SU-DHL-6 (cell line): Measurements from ENCODE around the gene TWIST2.

Experiments
- H2AFZ ChIP-seq: fragments of 200-600 bp; sonication (generic); 2 replicates; pipeline ENCODE4 v1.6.1; 2014; ENCODE audit warnings: low read depth, mild to moderate bottlenecking, moderate library complexity, mixed read lengths, antibody characterized with exemption, low read length; ENCODE audit not compliant: severe bottlenecking
- H3F3A ChIP-seq: fragments of 200-600 bp; shearing (Covaris generic); 2 replicates; pipeline ENCODE4 v1.6.0; 2016; ENCODE audit warnings: antibody characterized with exemption, mild to moderate bottlenecking; ENCODE audit not compliant: insufficient read depth
- H3K27ac ChIP-seq: fragments of 200-600 bp; sonication (generic); 2 replicates; pipeline ENCODE4 v1.5.1; 2016; ENCODE audit warnings: low read depth, mild to moderate bottlenecking, low read length, moderate library complexity, mixed read lengths
- H3K27me3 ChIP-seq: fragments of 200-600 bp; sonication (generic), shearing (Covaris generic); 2 replicates; pipeline ENCODE4 v1.6.0; 2014; ENCODE audit warnings: mild to moderate bottlenecking, low read length
- H3K36me3 ChIP-seq: fragments of 200-600 bp; sonication (generic); 2 replicates; pipeline ENCODE4 v1.6.1; 2014; ENCODE audit warnings: mild to moderate bottlenecking, low read length, mixed read lengths
- H3K4me2 ChIP-seq: fragments of 300-600, 200-600 bp; shearing (Covaris generic), sonication (generic); 2 replicates; pipeline ENCODE4 v1.6.0; 2014; ENCODE audit warnings: low read length, low read depth, mild to moderate bottlenecking; ENCODE audit not compliant: poor library complexity, severe bottlenecking
- H3K4me3 ChIP-seq: fragments of 200-600 bp; sonication (generic); 2 replicates; pipeline ENCODE4 v1.5.1; 2014; ENCODE audit warnings: antibody characterized with exemption, low read length, mild to moderate bottlenecking, mixed read lengths; ENCODE audit not compliant: insufficient read depth, poor library complexity, severe bottlenecking
- H3K79me2 ChIP-seq: fragments of 200-600 bp; sonication (generic); 2 replicates; pipeline ENCODE4 v1.6.1; 2014; ENCODE audit warnings: mild to moderate bottlenecking, low read length, moderate library complexity; ENCODE audit not compliant: insufficient read depth
- H3K9ac ChIP-seq: fragments of 200-600 bp; sonication (generic); 2 replicates; pipeline ENCODE4 v1.7.0; 2014; ENCODE audit warnings: mild to moderate bottlenecking, low read length
- H3K9me2 ChIP-seq: fragments of 200-600 bp; sonication (generic); replicated peaks from 2 replicates; pipeline ENCODE4 v1.6.1; 2014; ENCODE audit warnings: low read length; ENCODE audit not compliant: insufficient read depth
- H3K9me3 ChIP-seq: fragments of 200-600 bp; sonication (generic); 2 replicates; pipeline ENCODE4 v1.6.1; 2014; ENCODE audit warnings: low read length, mixed read lengths; ENCODE audit not compliant: insufficient read depth
- H4K20me1 ChIP-seq: fragments of 200-600 bp; sonication (generic); 2 replicates; pipeline ENCODE4 v1.6.1; 2014; ENCODE audit warnings: low read depth, mild to moderate bottlenecking, antibody characterized with exemption, low read length, moderate library complexity, mixed read lengths
- CTCF ChIP-seq: fragments of 200-600 bp; sonication (generic); IDR thresholded peaks from one replicate; pipeline ENCODE4 v1.5.1; 2017; ENCODE audit warnings: antibody characterized with exemption, mild to moderate bottlenecking, low read length, moderate library complexity; ENCODE audit not compliant: insufficient read depth, poor library complexity, severe bottlenecking
- EZH2phosphoT487 ChIP-seq: fragments of 200-600 bp; sonication (generic), shearing (Covaris generic); conservative IDR thresholded peaks from 2 replicates; pipeline ENCODE4 v1.6.1; 2018; ENCODE audit warnings: mild to moderate bottlenecking, antibody characterized with exemption, low read length, moderate library complexity, mixed read lengths

The TWIST2 gene

GRCh38 chr2:238903141-238903540, 55.3 kb downstream of the TWIST2 start:
- no peaks in the 10 kb centered on the region for H3K36me3 ChIP-seq

GRCh38 chr2:238904177-238904576, 56.3 kb downstream of the TWIST2 start:
- H3K4me2 ChIP-seq = no peak overlapping the region
- H2AFZ ChIP-seq = no peak overlapping the region
- H3K9ac ChIP-seq = no peak overlapping the region
- no peak overlapping the region for H3K4me3 ChIP-seq
- H3K9me3 ChIP-seq = peaks cover 7% of the 10 kb centered on the region; the same call in 1 of the 2 replicates
- no peak for TF ChIP-seq CTCF
- TF ChIP-seq EZH2phosphoT487 = no peak
- no peaks in the 10 kb centered on the region for H3K79me2 ChIP-seq
- H3K36me3 ChIP-seq = no peaks in the 10 kb centered on the region
- H3K27ac ChIP-seq = no peak overlapping the region
- no peaks in the 10 kb centered on the region for H4K20me1 ChIP-seq
- H3F3A ChIP-seq = no peaks in the 10 kb centered on the region
- no peaks in the 10 kb centered on the region for H3K9me2 ChIP-seq
- H3K27me3 ChIP-seq = no peaks in the 10 kb centered on the region

More at GRCh38 chr2:238903141-238903540, 55.3 kb downstream of the TWIST2 start:
- Histone ChIP-seq H3K4me3 (no peak overlapping the region), H4K20me1 (no peaks in the 10 kb centered on the region), H3K4me2 (no peak overlapping the region), H3K27me3 (no peaks in the 10 kb centered on the region), H3K9ac (no peak overlapping the region), H3K79me2 (no peaks in the 10 kb centered on the region), H3K27ac (no peak overlapping the region), H2AFZ (no peak overlapping the region), H3F3A (no peaks in the 10 kb centered on the region), H3K9me2 (no peaks in the 10 kb centered on the region), H3K9me3 (no peaks in the 10 kb centered on the region)
- TF ChIP-seq EZH2phosphoT487 (no peak), CTCF (no peak)

GRCh38 chr2:238904716-238905115, 56.8 kb downstream of the TWIST2 start:
- Histone ChIP-seq H3K4me2 (no peak overlapping the region), H3F3A (no peaks in the 10 kb centered on the region), H4K20me1 (no peaks in the 10 kb centered on the region), H3K9me2 (no peaks in the 10 kb centered on the region), H3K36me3 (no peaks in the 10 kb centered on the region), H3K4me3 (no peak overlapping the region), H3K9ac (no peak overlapping the region), H3K9me3 (peaks cover 7% of the 10 kb centered on the region; the same call in 1 of the 2 replicates), H3K27me3 (no peaks in the 10 kb centered on the region), H2AFZ (no peak overlapping the region), H3K27ac (no peak overlapping the region), H3K79me2 (no peaks in the 10 kb centered on the region)
- TF ChIP-seq EZH2phosphoT487 = no peak
- TF ChIP-seq CTCF = no peak
